Stimulated activated CD4-positive, alpha-beta T cell treated with anti-CD3 and anti-CD28 coated beads, Interleukin-2, amount 100 ng/mL, for 4 hours (primary cell): ENCODE data around the gene ALDH5A1.

Source experiments
- DNase-seq: peaks from one replicate; pipeline ENCODE4 v3.0.0-alpha.2; 2020; ENCODE audit warnings: low read depth

Gene ALDH5A1

GRCh38 chr6:24524805-24525204 lies 30.0 kb downstream of the ALDH5A1 start:
- no peak for DNase-seq

GRCh38 chr6:24529985-24530384 lies 35.2 kb downstream of the ALDH5A1 start:
- no peak for DNase-seq

- DNase-seq, result no peak
These were observed 39.6 kb downstream of the ALDH5A1 start for GRCh38 chr6:24534329-24534728.

- DNase-seq, result no peak
These were observed 40.4 kb downstream of the ALDH5A1 start for GRCh38 chr6:24535210-24535609.

GRCh38 chr6:24536466-24536865 lies 41.7 kb downstream of the ALDH5A1 start:
- DNase-seq, result no peak

- DNase-seq, result no peak
These were observed 42.4 kb downstream of the ALDH5A1 start for GRCh38 chr6:24537082-24537699.

- DNase-seq, result no peak
These were observed 43.1 kb downstream of the ALDH5A1 start for GRCh38 chr6:24537771-24538385.

- no peak for DNase-seq
These were observed 44.6 kb downstream of the ALDH5A1 start for GRCh38 chr6:24539416-24539815.

- no peak for DNase-seq
These were observed 45.4 kb downstream of the ALDH5A1 start for GRCh38 chr6:24540197-24540596.

GRCh38 chr6:24543683-24544082 lies 48.9 kb downstream of the ALDH5A1 start:
- DNase-seq, result no peak

- no peak for DNase-seq
These were observed 50.4 kb downstream of the ALDH5A1 start for GRCh38 chr6:24545183-24545582.

GRCh38 chr6:24545691-24546090 lies 50.9 kb downstream of the ALDH5A1 start:
- DNase-seq, result no peak

- no peak for DNase-seq
These were observed 51.7 kb downstream of the ALDH5A1 start for GRCh38 chr6:24546439-24546838.

GRCh38 chr6:24547243-24547642 lies 52.5 kb downstream of the ALDH5A1 start:
- no peak for DNase-seq

- no peak for DNase-seq
These were observed 54.4 kb downstream of the ALDH5A1 start for GRCh38 chr6:24549158-24549557.

GRCh38 chr6:24549674-24550353 lies 55.0 kb downstream of the ALDH5A1 start:
- no peak for DNase-seq

GRCh38 chr6:24551139-24551538 lies 56.4 kb downstream of the ALDH5A1 start:
- no peak for DNase-seq

GRCh38 chr6:24554474-24554873 lies 59.7 kb downstream of the ALDH5A1 start:
- DNase-seq, result no peak

GRCh38 chr6:24558516-24558915 lies 63.7 kb downstream of the ALDH5A1 start:
- DNase-seq, result no peak

GRCh38 chr6:24564081-24564480 lies 69.3 kb downstream of the ALDH5A1 start:
- DNase-seq, result no peak

GRCh38 chr6:24565196-24565595 lies 70.4 kb downstream of the ALDH5A1 start:
- DNase-seq, result no peak

GRCh38 chr6:24566020-24566767 lies 71.4 kb downstream of the ALDH5A1 start:
- DNase-seq, result no peak

- no peak for DNase-seq
These were observed 73.9 kb downstream of the ALDH5A1 start for GRCh38 chr6:24568683-24569082.
